Astrocyte of the spinal cord (primary cell): Measurements from ENCODE around the gene RAB27A.

Source experiments
- DNase-seq: peaks from one replicate; pipeline ENCODE4 v3.0.0; 2011; ENCODE audit warnings: low read depth, low spot score
- H3K4me3 ChIP-seq: 2 replicates; pipeline ENCODE4 v1.5.1; 2011; ENCODE audit warnings: low read depth, mild to moderate bottlenecking, low read length, moderate library complexity
- in situ Hi-C: cut with HindIII; loops from 2 replicates; pipeline ENCODE4 v1.10.0; 2017; ENCODE audit warnings: low sequenced_read_pairs
- TF ChIP-seq, protein P1 (sequence below): IDR thresholded peaks from 2 replicates; pipeline ENCODE4 v1.5.1; 2012; ENCODE audit warnings: low read depth, mild to moderate bottlenecking, low read length, inconsistent platforms

RAB27A gene

DNA sequence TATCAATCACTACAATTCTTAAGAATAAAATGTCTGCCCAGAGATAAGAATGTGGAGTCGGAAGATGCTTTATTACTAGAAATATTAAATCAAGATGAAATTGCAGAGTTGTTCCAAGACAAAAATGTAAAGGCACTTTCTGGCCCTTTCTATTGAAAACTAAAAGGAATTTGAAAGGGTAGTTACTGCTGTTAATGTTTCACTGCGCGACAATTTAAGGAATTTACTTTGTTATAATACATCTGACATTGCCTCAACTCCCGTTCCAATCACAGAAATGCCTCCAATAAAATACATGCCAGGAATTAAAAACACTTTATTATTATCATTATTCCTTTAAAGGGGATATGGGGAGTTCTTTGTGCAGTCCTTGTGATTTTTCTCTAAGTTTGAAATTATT lies 119.3 kb downstream of the RAB27A start:
- no peak overlapping the region for H3K4me3 ChIP-seq
- in situ Hi-C loops: no loop called here
- DNase-seq: no peak
- TF ChIP-seq, protein P1, sequence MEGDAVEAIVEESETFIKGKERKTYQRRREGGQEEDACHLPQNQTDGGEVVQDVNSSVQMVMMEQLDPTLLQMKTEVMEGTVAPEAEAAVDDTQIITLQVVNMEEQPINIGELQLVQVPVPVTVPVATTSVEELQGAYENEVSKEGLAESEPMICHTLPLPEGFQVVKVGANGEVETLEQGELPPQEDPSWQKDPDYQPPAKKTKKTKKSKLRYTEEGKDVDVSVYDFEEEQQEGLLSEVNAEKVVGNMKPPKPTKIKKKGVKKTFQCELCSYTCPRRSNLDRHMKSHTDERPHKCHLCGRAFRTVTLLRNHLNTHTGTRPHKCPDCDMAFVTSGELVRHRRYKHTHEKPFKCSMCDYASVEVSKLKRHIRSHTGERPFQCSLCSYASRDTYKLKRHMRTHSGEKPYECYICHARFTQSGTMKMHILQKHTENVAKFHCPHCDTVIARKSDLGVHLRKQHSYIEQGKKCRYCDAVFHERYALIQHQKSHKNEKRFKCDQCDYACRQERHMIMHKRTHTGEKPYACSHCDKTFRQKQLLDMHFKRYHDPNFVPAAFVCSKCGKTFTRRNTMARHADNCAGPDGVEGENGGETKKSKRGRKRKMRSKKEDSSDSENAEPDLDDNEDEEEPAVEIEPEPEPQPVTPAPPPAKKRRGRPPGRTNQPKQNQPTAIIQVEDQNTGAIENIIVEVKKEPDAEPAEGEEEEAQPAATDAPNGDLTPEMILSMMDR: no peak

DNA sequence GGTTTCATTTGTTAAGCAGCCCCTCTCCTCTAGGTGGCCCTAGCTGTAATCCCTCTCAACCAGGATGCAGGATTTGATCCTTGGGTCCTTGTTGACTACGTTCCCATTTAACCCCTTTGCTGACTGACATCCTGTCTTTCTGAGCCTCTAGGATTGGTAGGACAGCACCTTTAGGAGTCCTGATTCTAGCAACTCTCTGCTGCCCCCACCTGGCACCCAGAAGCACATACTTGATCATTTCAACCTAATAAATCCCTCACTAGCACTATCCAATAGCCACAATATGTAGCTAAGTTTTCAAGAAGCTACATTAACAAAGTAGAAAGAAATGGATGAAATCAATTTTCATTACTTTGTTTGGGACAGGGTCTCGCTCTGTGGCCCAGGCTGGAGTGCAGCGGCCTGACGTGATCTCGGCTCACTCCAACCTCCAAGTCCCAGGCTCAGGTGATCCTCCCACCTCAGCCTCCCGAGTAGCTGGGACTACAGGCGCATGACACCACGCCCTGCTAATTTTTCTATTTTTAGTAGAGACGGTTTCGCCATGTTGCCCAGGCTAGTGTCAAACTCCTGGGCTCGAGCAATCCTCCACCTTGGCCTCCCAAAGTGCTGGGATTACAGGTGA lies 121.2 kb downstream of the RAB27A start:
- TF ChIP-seq, protein P1: peak; percentile 92
- in situ Hi-C loops: no loop called here
- DNase-seq: peak; percentile 52
- H3K4me3 ChIP-seq: no peak overlapping the region

DNA sequence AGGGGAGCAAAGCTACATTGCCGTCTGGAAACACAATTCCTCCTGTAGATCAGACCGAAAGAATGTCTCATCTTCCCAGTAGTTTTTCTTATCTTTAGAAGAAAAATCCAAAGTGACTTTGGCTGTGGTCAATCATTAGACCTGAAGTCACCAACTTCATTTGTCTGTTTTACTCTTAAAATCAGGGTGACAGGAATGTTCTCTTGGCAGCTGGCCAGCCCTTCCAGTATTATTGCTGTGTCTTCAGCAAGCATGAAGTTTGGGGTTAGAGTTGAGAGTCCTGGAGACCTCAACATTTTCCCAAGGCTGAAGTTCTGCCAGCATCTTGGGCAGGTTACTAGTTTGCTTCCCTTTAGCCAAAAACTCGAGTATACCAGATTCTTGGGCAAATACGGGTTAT lies 125.3 kb downstream of the RAB27A start:
- no peak for DNase-seq
- H3K4me3 ChIP-seq: no peak overlapping the region
- TF ChIP-seq, protein P1: no peak
- in situ Hi-C loops: no loop called here
